Hepatocyte (in vitro differentiated cells): Measurements from ENCODE around the gene ITGB3. TPM values are rescaled to one million over a fixed set of nuclear protein-coding genes. Genes with fewer than 3 reads are reported as not detected.

Experiments used
- DNase-seq: peaks from one replicate; pipeline ENCODE4 v3.0.0-alpha.2; 2016; ENCODE audit warnings: low spot score
- H2AFZ ChIP-seq: fragments of 200-600 bp; sonication (generic); 2 replicates; pipeline ENCODE4 v1.6.0; 2016; ENCODE audit warnings: antibody characterized with exemption, mild to moderate bottlenecking
- H3K27ac ChIP-seq: fragments of 200-600 bp; sonication (generic); 2 replicates; pipeline ENCODE4 v1.5.1; 2016; ENCODE audit warnings: mild to moderate bottlenecking
- H3K27me3 ChIP-seq: fragments of 200-600 bp; sonication (generic); 2 replicates; pipeline ENCODE4 v1.6.1; 2016
- H3K36me3 ChIP-seq: fragments of 200-600 bp; sonication (generic); replicated peaks from 2 replicates; pipeline ENCODE4 v1.5.1; 2016; ENCODE audit warnings: low read depth; ENCODE audit not compliant: insufficient read depth
- H3K4me1 ChIP-seq: fragments of 200-600 bp; sonication (generic); 2 replicates; pipeline ENCODE4 v1.5.1; 2016; ENCODE audit warnings: mild to moderate bottlenecking, moderate library complexity; ENCODE audit not compliant: insufficient read depth
- H3K4me2 ChIP-seq: fragments of 200-600 bp; sonication (generic); 2 replicates; pipeline ENCODE4 v1.6.0; 2016
- H3K4me3 ChIP-seq: fragments of 200-600 bp; sonication (generic); 2 replicates; pipeline ENCODE4 v1.5.1; 2016; ENCODE audit warnings: mild to moderate bottlenecking
- H3K79me2 ChIP-seq: fragments of 200-600 bp; sonication (generic); 2 replicates; pipeline ENCODE4 v1.6.0; 2017; ENCODE audit warnings: mild to moderate bottlenecking
- H3K9me2 ChIP-seq: fragments of 200-600 bp; sonication (generic); replicated peaks from 2 replicates; pipeline ENCODE4 v1.6.0; 2017; ENCODE audit warnings: mild to moderate bottlenecking; ENCODE audit not compliant: insufficient read depth
- H3K9me3 ChIP-seq: fragments of 200-600 bp; sonication (generic); 2 replicates; pipeline ENCODE4 v1.5.1; 2016; ENCODE audit warnings: low read depth, mild to moderate bottlenecking
- H4K20me1 ChIP-seq: fragments of 200-600 bp; sonication (generic); 2 replicates; pipeline ENCODE4 v1.6.0; 2016; ENCODE audit warnings: mild to moderate bottlenecking; ENCODE audit not compliant: insufficient read depth, poor library complexity, severe bottlenecking
- EZH2 ChIP-seq: fragments of 200-600 bp; sonication (generic); IDR thresholded peaks from 2 replicates; pipeline ENCODE4 v1.6.1; 2016; ENCODE audit warnings: antibody characterized with exemption, mild to moderate bottlenecking, borderline replicate concordance
- EZH2phosphoT487 ChIP-seq: fragments of 200-600 bp; sonication (generic); IDR thresholded peaks from one replicate; pipeline ENCODE4 v1.6.1; 2018; ENCODE audit warnings: antibody characterized with exemption, mild to moderate bottlenecking, low read depth, moderate library complexity; ENCODE audit not compliant: unreplicated experiment, severe bottlenecking
- WGBS: methylation state at CpG from one replicate; pipeline ENCODE4 v1.1.6; 2016; ENCODE audit warnings: low lambda C conversion rate; ENCODE audit errors: missing lambda C conversion rate; 5-methylcytosine and 5-hydroxymethylcytosine counted together
- polyA plus RNA-seq: library from polyadenylated mRNA; unstranded; fragments of >200 nt; fragmentation: Nextera tagmentation; extraction: Ambion mirVana; gene quantifications from 2 replicates; pipeline ENCODE4 v1.2.1, GENCODE V29; 2016
- total RNA-seq: library from RNA; depleted of rRNA; stranded (reverse); fragments of >200 nt; gene quantifications from 2 replicates; pipeline ENCODE4 v1.2.3, GENCODE V29; 2014
- TF ChIP-seq, protein P1 (sequence below): fragments of 200-600 bp; sonication (generic); IDR thresholded peaks from 2 replicates; pipeline ENCODE4 v1.5.1; 2016; ENCODE audit warnings: antibody characterized with exemption, mild to moderate bottlenecking; ENCODE audit not compliant: poor library complexity

ITGB3 gene
- total and polyA plus RNA-seq, 2 experiments from 2014 or later: 0.66 to 1.4 TPM

DNA sequence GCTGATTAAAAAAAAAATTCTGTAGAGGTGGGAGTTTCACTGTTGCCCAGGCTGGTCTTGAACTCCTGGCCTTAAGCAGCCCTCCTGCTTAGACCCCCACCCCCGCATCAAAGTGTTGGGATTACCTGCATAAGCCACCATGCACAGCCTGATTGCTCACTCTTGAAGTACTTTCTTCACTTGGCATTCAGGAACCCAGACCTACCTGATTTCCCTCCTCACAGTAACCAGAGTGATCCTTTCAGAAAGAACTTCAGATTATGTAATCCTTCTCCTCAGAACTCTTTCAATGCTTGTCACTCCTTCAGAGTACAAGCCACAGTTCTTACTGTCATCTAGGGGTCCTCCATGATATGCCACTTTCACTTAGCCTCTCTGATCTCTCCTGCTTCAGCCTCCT is 71.5 kb downstream of the ITGB3 start:
- WGBS: 100% methylated on average over 1 of the region's 1 CpG
- Histone ChIP-seq H2AFZ (no peak overlapping the region), H4K20me1 (no peaks in the 10 kb centered on the region), H3K36me3 (no peaks in the 10 kb centered on the region), H3K27ac (no peak overlapping the region), H3K27me3 (no peaks in the 10 kb centered on the region), H3K9me2 (no peaks in the 10 kb centered on the region), H3K9me3 (no peaks in the 10 kb centered on the region), H3K4me1 (peaks cover 3% of the 10 kb centered on the region), H3K79me2 (no peaks in the 10 kb centered on the region), H3K4me2 (no peak overlapping the region), H3K4me3 (no peak overlapping the region)
- TF ChIP-seq EZH2 (no peak), EZH2phosphoT487 (no peak)
- TF ChIP-seq, protein P1, sequence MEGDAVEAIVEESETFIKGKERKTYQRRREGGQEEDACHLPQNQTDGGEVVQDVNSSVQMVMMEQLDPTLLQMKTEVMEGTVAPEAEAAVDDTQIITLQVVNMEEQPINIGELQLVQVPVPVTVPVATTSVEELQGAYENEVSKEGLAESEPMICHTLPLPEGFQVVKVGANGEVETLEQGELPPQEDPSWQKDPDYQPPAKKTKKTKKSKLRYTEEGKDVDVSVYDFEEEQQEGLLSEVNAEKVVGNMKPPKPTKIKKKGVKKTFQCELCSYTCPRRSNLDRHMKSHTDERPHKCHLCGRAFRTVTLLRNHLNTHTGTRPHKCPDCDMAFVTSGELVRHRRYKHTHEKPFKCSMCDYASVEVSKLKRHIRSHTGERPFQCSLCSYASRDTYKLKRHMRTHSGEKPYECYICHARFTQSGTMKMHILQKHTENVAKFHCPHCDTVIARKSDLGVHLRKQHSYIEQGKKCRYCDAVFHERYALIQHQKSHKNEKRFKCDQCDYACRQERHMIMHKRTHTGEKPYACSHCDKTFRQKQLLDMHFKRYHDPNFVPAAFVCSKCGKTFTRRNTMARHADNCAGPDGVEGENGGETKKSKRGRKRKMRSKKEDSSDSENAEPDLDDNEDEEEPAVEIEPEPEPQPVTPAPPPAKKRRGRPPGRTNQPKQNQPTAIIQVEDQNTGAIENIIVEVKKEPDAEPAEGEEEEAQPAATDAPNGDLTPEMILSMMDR: no peak
- DNase-seq: no peak

DNA sequence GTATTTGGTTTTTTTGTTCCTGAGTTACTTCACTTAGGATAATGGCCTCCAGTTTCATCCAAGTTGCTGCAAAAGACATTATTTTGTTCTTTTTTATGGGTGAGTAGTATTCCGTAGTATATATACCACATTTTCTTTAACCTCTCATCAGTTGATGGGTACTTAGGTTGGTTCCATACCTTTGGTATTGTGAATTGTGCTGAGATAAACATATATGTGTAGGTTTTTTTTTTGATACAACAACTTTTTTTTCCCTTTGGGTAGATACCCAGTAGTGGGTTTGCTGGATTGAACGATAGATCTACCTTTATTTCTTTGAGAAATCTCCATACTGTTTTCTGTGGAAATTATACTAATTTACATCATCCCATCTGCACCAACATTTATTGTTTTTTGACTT is 76.9 kb downstream of the ITGB3 start:
- DNase-seq: no peak
- Histone ChIP-seq H3K4me3 (no peak overlapping the region), H3K27me3 (no peaks in the 10 kb centered on the region), H4K20me1 (no peaks in the 10 kb centered on the region), H3K9me3 (no peaks in the 10 kb centered on the region), H3K4me1 (no peaks in the 10 kb centered on the region), H3K9me2 (no peaks in the 10 kb centered on the region), H3K4me2 (no peak overlapping the region), H3K27ac (no peak overlapping the region), H3K79me2 (no peaks in the 10 kb centered on the region), H2AFZ (no peak overlapping the region), H3K36me3 (no peaks in the 10 kb centered on the region)
- TF ChIP-seq EZH2: no peak
- TF ChIP-seq EZH2phosphoT487: no peak
- TF ChIP-seq, protein P1: no peak
- 98% methylated on average over 2 of the region's 2 CpGs for WGBS

DNA sequence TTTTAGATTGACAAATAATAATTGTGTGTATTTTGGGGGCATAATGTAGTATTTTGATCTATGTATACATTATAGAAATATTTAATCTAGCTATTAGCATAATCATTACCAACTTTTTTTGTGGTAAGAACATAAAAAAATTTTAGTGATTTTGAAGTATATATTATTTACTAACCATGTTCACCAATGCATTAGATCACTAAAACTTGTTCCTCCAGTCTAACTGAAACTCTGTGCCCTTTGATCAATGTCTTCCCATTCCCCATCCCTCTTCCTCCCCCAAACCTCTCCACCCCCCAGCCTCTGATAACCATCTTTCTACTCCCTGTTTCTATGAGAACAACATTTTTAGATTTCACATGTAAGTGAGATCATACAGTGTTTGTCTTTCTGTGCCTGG is 78.7 kb downstream of the ITGB3 start:
- H3K27ac ChIP-seq: no peak overlapping the region
- H4K20me1 ChIP-seq: no peaks in the 10 kb centered on the region
- no peak overlapping the region for H2AFZ ChIP-seq
- H3K27me3 ChIP-seq: no peaks in the 10 kb centered on the region
- H3K4me3 ChIP-seq: no peak overlapping the region
- H3K79me2 ChIP-seq: no peaks in the 10 kb centered on the region
- H3K4me2 ChIP-seq: no peak overlapping the region
- DNase-seq: no peak
- H3K9me3 ChIP-seq: no peaks in the 10 kb centered on the region
- no peaks in the 10 kb centered on the region for H3K4me1 ChIP-seq
- H3K36me3 ChIP-seq: no peaks in the 10 kb centered on the region
- no peaks in the 10 kb centered on the region for H3K9me2 ChIP-seq
- TF ChIP-seq EZH2phosphoT487 (no peak), EZH2 (no peak)
- TF ChIP-seq, protein P1: no peak
